ENCODE results near the gene C2CD3. TPM values are rescaled to one million over a fixed set of nuclear protein-coding genes. Genes with fewer than 3 reads are reported as not detected.

Gene C2CD3
- total RNA-seq, 1 donor from 2014 or later = 53.7 TPM

DNA sequence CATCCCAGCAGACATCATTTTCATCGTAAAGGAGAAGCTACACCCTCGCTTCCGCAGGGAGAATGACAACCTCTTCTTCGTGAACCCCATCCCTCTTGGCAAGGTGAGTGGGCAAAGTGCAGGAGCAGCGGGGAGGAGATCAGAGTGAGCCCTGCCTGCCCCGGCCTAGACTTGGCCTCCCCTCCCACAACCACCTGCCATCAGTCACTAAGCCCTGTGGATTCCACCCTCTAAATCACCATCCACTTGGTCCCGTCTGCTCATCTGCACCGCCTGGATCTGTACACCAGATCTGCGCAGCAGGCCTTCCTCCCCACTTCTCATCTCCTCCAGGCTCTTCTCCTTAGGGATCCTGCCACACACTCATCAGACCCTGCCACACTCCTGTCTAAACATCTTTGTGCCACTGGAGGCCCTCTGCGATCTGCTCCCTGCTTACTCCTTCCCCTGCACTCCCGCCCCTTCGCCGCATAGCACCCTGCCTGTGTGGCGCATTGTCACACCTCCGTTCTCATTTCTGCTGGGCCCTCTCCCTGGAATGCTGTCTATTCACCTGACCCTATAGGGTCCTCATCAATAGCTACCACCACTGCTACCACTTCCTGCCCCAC, 202.3 kb downstream of the C2CD3 start:
- Mint-ChIP-seq H3K27me3 (ENCODE audit: low read depth, unreplicated experiment) (no peaks in the 10 kb centered on the region), H3K4me3 (ENCODE audit: unreplicated experiment) (peak overlapping the region; percentile 5), H3K27ac (ENCODE audit: unreplicated experiment) (no peak overlapping the region), H3K9me3 (ENCODE audit: unreplicated experiment) (no peaks in the 10 kb centered on the region), H3K36me3 (ENCODE audit: low read depth, unreplicated experiment) (peaks cover 3% of the 10 kb centered on the region), H3K4me1 (ENCODE audit: low read depth, unreplicated experiment) (peaks cover 3% of the 10 kb centered on the region)
- no peak overlapping the region for H3K9ac ChIP-seq (ENCODE audit: low read length)
- no peaks in the 10 kb centered on the region for H3K79me2 ChIP-seq (ENCODE audit: insufficient read depth, low read length)
- no peaks in the 10 kb centered on the region for H3K27me3 ChIP-seq (ENCODE audit: insufficient read depth, low read length)
- H3K27ac ChIP-seq (ENCODE audit: low read depth, low read length) = no peak overlapping the region
- H3K36me3 ChIP-seq (ENCODE audit: insufficient read depth, low read length) = no peaks in the 10 kb centered on the region
- TF ChIP-seq EZH2 (IDR thresholded peaks at IDR 0.05; ENCODE audit: insufficient read depth, low read length) = no peak
- TF ChIP-seq, protein P1, sequence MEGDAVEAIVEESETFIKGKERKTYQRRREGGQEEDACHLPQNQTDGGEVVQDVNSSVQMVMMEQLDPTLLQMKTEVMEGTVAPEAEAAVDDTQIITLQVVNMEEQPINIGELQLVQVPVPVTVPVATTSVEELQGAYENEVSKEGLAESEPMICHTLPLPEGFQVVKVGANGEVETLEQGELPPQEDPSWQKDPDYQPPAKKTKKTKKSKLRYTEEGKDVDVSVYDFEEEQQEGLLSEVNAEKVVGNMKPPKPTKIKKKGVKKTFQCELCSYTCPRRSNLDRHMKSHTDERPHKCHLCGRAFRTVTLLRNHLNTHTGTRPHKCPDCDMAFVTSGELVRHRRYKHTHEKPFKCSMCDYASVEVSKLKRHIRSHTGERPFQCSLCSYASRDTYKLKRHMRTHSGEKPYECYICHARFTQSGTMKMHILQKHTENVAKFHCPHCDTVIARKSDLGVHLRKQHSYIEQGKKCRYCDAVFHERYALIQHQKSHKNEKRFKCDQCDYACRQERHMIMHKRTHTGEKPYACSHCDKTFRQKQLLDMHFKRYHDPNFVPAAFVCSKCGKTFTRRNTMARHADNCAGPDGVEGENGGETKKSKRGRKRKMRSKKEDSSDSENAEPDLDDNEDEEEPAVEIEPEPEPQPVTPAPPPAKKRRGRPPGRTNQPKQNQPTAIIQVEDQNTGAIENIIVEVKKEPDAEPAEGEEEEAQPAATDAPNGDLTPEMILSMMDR (IDR thresholded peaks at IDR 0.05; ENCODE audit: insufficient read depth, low read depth, low read length) = no peak
- H3K4me3 ChIP-seq (ENCODE audit: insufficient read depth, low read depth, low read length) = no peak overlapping the region
- no peaks in the 10 kb centered on the region for H4K20me1 ChIP-seq (ENCODE audit: insufficient read depth, low read length)
- no peaks in the 10 kb centered on the region for H3K9me3 ChIP-seq (ENCODE audit: insufficient read depth, low read depth, low read length)
- DNase-seq (ENCODE audit: low read depth) (no peak), FAIRE-seq (no peak)
- no peak overlapping the region for H3K4me2 ChIP-seq (ENCODE audit: low read length)
- H3K4me1 ChIP-seq (ENCODE audit: insufficient read depth, low read length) = no peaks in the 10 kb centered on the region
- no peak overlapping the region for H2AFZ ChIP-seq (ENCODE audit: low read depth, low read length)

GRCh38 chr11:73965764-73966121, 205.1 kb downstream of the C2CD3 start:
- no peaks in the 10 kb centered on the region for H3K36me3 Mint-ChIP-seq (ENCODE audit: low read depth, unreplicated experiment)
- H3K79me2 ChIP-seq (ENCODE audit: insufficient read depth, low read length) = no peaks in the 10 kb centered on the region
- H4K20me1 ChIP-seq (ENCODE audit: insufficient read depth, low read length) = no peaks in the 10 kb centered on the region
- H3K4me1 ChIP-seq (ENCODE audit: insufficient read depth, low read length) = no peaks in the 10 kb centered on the region
- no peaks in the 10 kb centered on the region for H3K27me3 ChIP-seq (ENCODE audit: insufficient read depth, low read length)
- no peaks in the 10 kb centered on the region for H3K27me3 Mint-ChIP-seq (ENCODE audit: low read depth, unreplicated experiment)
- no peak overlapping the region for H3K4me2 ChIP-seq (ENCODE audit: low read length)
- no peak for DNase-seq (ENCODE audit: low read depth)
- no peak overlapping the region for H3K4me3 ChIP-seq (ENCODE audit: insufficient read depth, low read depth, low read length)
- peaks cover 5% of the 10 kb centered on the region for H3K4me1 Mint-ChIP-seq (ENCODE audit: low read depth, unreplicated experiment)
- H3K36me3 ChIP-seq (ENCODE audit: insufficient read depth, low read length) = no peaks in the 10 kb centered on the region
- TF ChIP-seq, protein P1 (IDR thresholded peaks at IDR 0.05; ENCODE audit: insufficient read depth, low read depth, low read length) = no peak
- TF ChIP-seq EZH2 (IDR thresholded peaks at IDR 0.05; ENCODE audit: insufficient read depth, low read length) = no peak
- no peak for FAIRE-seq
- no peak overlapping the region for H3K9ac ChIP-seq (ENCODE audit: low read length)
- H3K27ac Mint-ChIP-seq (ENCODE audit: unreplicated experiment) = no peak overlapping the region
- no peaks in the 10 kb centered on the region for H3K9me3 Mint-ChIP-seq (ENCODE audit: unreplicated experiment)
- no peak overlapping the region for H3K27ac ChIP-seq (ENCODE audit: low read depth, low read length)
- no peak overlapping the region for H2AFZ ChIP-seq (ENCODE audit: low read depth, low read length)
- H3K4me3 Mint-ChIP-seq (ENCODE audit: unreplicated experiment) = no peak overlapping the region
- no peaks in the 10 kb centered on the region for H3K9me3 ChIP-seq (ENCODE audit: insufficient read depth, low read depth, low read length)

GRCh38 chr11:73965076-73965763, 205.6 kb downstream of the C2CD3 start:
- H3K4me3 Mint-ChIP-seq (ENCODE audit: unreplicated experiment) = peak overlapping the region; percentile 57
- peak overlapping the region; percentile 65 for H3K4me2 ChIP-seq (ENCODE audit: low read length)

More at GRCh38 chr11:73965076-73965763, 205.6 kb downstream of the C2CD3 start:
- Histone ChIP-seq H3K4me3 (ENCODE audit: insufficient read depth, low read depth, low read length) (no peak overlapping the region), H3K9me3 (ENCODE audit: insufficient read depth, low read depth, low read length) (no peaks in the 10 kb centered on the region), H3K27ac (ENCODE audit: low read depth, low read length) (no peak overlapping the region), H3K27me3 (ENCODE audit: insufficient read depth, low read length) (no peaks in the 10 kb centered on the region), H4K20me1 (ENCODE audit: insufficient read depth, low read length) (no peaks in the 10 kb centered on the region), H2AFZ (ENCODE audit: low read depth, low read length) (no peak overlapping the region), H3K79me2 (ENCODE audit: insufficient read depth, low read length) (no peaks in the 10 kb centered on the region), H3K9ac (ENCODE audit: low read length) (no peak overlapping the region), H3K4me1 (ENCODE audit: insufficient read depth, low read length) (no peaks in the 10 kb centered on the region), H3K36me3 (ENCODE audit: insufficient read depth, low read length) (no peaks in the 10 kb centered on the region)
- peaks cover 5% of the 10 kb centered on the region for H3K4me1 Mint-ChIP-seq (ENCODE audit: low read depth, unreplicated experiment)
- no peaks in the 10 kb centered on the region for H3K27me3 Mint-ChIP-seq (ENCODE audit: low read depth, unreplicated experiment)
- no peaks in the 10 kb centered on the region for H3K9me3 Mint-ChIP-seq (ENCODE audit: unreplicated experiment)
- TF ChIP-seq EZH2 (IDR thresholded peaks at IDR 0.05; ENCODE audit: insufficient read depth, low read length) = no peak
- TF ChIP-seq, protein P1 (IDR thresholded peaks at IDR 0.05; ENCODE audit: insufficient read depth, low read depth, low read length) = no peak
- FAIRE-seq (no peak), DNase-seq (ENCODE audit: low read depth) (no peak)
- H3K27ac Mint-ChIP-seq (ENCODE audit: unreplicated experiment) = no peak overlapping the region
- H3K36me3 Mint-ChIP-seq (ENCODE audit: low read depth, unreplicated experiment) = no peaks in the 10 kb centered on the region

All from astrocyte (in vitro differentiated cells and primary cell).